Measurements from ENCODE around the gene PBOV1.

Gene PBOV1

GRCh38 chr6:138218449-138218848 is at the start of gene PBOV1:
Gene PBOV1, minus strand, starts transcription at chr6:138218491. Its CDS starts 96 bp downstream, at chr6:138218395.
- no peak for DNase-seq

DNA sequence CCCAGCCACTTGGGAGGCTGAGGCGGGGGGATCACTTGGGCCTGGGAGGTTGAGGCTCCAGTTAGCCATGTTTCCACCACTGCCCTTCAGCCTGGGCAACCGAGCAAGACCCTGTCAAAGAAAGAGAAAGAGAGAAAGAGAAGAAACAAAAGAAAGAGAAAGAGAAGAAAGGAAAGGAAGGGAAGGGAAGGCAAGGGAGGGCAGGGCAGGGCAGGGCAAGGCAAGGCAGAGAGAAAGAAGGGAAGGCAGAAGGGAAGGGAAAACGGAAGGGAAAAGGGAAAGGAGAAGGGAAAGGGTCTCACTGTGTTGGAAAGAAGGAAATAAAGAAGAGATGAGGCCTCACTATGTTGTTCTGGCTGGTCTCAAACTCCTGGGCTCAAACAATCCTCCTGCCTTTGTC is 47.8 kb upstream of the PBOV1 start:
- no peak for DNase-seq

GRCh38 chr6:138264372-138264880 is 46.1 kb upstream of the PBOV1 start:
- no peak for DNase-seq

DNA sequence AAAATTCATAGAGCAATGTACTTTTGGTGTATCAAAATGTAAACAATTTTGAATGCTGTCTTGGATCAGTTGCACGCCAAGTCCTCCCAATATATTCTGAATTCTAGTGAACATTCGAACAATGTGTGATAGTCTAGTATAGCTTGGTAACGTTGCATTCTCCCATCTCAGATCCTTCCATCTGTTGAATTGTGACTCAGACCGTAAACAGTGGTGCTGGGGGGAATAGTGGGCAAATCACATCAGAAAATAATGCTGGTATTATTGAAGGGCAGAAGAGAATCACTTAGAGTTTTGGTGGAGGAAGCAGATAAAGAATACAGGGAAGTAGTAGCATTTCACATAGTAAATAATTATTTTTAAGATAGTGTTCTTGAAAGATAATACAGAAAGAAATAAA is 45.7 kb upstream of the PBOV1 start:
- DNase-seq, result no peak

DNA sequence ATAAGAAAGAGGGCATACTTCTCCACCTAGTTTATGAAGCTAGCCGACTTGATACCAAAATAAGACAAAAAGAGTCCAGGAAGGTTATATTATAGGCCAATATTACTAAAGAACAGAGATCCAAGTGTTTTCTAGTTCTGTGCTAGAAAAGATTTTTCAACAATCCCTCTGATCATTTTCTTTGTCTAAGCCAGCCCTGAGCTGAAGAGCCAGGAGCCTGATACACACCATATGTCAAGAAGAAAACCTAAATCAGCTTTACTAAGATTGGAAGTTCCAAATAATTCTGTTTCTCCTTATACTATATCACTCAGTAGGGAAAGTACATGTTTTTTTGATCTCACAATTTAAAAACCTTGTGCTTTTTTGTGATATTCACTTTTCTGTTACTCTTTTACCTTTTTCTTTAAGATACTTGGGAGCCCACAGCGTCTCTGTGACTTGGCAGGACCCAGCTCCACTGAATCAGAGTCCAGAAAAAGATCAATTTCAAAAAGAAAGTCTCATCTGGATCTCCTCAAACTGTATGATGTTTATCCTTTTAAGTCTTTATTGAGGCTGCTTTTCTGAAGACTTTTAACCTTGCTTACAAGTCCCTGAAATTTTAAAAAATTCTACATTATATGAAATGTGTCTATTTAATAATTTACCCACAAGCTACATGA is 43.0 kb upstream of the PBOV1 start:
- no peak for DNase-seq

GRCh38 chr6:138258991-138259390 is 40.7 kb upstream of the PBOV1 start:
- no peak for DNase-seq

GRCh38 chr6:138258197-138258596 is 39.9 kb upstream of the PBOV1 start:
- DNase-seq, result no peak

GRCh38 chr6:138257638-138258040 is 39.3 kb upstream of the PBOV1 start:
- no peak for DNase-seq

GRCh38 chr6:138255443-138255842 is 37.2 kb upstream of the PBOV1 start:
- DNase-seq, result no peak

DNA sequence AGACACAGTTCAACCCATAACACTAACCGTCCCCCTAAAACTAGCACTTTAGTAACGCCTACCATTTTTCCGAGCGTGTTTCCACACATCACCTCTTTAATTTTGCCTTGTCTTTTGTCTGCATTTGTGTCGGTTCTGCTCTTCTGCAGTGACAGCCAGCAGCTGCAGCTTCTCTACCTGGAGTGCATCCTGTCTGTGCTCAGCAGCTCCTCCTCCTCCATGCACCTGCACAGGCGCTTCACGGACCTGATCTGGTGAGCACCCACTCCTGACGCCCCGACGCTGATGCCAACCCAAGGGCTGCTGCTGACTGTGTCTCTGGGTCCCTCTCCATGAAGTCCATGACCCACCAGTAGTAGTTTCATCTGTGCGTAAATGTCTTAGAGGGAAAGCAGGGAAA is 35.4 kb upstream of the PBOV1 start:
- no peak for DNase-seq

DNA sequence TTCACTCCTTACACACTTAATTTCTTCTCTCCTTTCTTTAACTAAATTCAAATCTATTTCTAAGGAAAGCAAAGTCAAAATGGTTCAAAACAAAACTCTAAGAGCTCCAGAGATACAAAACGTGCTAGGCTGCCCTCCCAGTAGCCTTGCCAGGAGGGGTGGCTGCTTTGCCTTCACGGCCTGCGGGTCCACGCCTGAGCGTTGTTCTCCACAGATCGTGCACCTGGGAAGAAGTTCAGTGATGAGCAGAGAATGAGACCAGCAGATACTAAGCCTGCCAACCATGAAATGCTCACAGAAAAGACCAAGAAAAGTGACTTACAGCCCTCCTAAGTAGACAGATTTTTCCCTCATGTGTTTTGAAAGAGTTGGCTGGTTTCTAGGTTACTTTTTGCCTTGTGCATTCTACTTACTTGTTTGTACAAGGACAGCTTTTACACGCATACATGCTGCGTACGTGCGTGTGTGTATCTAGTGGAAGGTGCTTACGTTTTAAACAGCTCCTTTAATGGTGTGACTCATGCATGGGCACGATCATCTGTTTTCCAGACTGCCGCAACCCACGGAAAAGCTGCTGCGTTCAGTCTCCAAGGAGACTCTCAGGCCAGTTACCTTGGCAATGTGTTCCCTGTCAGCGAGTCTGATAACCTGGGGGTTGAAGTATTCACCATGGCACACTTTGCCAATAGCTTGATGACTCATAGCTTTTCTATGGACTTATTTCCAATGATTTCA is 32.4 kb upstream of the PBOV1 start:
- DNase-seq, result no peak

DNA sequence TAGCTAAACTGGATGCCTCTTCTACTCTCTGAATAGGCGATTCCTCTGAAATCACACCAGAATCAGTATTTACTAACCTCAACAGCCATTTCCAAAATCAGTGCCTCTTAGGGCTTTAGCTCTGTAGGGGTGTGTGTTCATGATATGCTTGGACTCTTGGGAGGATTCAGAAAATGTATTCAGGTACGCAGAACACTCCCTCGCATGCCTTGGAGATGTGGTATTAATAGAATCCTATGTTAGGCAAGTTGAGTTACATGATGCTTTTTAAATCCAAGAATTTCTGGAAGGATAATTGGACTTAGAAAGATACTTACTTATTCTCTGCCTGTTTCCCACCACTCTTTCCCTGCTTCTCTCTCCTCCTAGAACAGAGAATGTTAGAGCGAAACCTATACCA is 31.8 kb upstream of the PBOV1 start:
- no peak for DNase-seq

DNA sequence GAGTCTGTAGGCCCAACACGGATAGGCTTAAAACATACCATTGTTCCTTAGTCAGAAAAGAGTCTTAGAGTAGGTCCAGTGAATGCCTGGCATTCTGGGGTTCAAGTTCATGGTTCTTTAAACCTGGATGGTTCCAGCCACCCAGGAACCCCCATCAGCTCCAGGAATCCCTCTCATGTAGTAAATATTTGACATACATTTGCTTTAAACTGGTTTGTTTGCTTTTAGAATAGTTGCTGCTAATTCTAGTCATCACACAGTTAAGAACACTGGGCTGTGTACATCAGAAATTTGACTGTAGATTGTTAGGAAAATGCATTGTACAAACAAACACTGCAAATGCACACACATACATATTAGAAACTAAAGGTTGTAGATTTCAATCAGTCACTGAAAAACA is 30.6 kb upstream of the PBOV1 start:
- DNase-seq, result no peak

GRCh38 chr6:138248011-138248410 is 29.7 kb upstream of the PBOV1 start:
- DNase-seq, result no peak

GRCh38 chr6:138246650-138247440 is 28.6 kb upstream of the PBOV1 start:
- DNase-seq, result no peak

DNA sequence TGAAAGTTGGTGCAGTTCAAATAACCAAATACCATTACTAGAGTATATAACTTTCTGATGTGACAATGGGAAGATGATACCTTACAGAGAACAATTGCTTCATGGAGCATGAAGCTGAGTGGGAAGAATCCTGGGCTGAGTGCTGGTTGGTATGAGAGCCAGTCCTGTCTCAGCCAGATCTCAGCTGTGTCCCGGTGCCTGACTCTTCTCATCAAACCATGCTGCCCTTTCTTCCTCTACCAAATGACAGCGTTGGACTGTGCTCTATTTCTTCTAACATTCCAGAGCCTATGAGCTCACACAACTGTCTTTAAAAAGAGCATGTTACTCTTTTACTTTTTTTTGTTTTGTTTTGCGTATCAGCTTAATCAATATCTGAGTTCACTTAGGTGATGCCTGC is 27.5 kb upstream of the PBOV1 start:
- DNase-seq, result no peak

- no peak for DNase-seq
Observed at GRCh38 chr6:138242987-138243592, 24.8 kb upstream of the PBOV1 start.

DNA sequence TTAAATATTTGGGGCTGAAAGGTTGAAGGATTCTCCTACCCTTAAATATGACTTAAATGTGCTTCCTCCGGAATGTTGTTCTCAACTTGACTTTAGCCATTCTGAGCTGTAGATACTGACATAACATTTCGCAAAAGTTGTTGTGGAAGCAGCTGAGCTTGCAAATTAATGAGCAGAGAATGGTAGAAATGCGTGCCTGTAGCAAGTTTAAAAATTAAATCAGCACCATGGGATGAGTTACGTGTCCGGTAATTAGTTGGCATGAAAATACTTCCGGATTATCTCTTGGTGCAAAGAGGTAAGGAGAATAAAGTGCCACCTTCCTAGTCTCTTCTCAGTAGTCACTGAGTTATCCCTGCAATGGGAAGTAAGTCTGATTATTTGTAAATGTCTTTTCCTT is 23.6 kb upstream of the PBOV1 start:
- no peak for DNase-seq

DNA sequence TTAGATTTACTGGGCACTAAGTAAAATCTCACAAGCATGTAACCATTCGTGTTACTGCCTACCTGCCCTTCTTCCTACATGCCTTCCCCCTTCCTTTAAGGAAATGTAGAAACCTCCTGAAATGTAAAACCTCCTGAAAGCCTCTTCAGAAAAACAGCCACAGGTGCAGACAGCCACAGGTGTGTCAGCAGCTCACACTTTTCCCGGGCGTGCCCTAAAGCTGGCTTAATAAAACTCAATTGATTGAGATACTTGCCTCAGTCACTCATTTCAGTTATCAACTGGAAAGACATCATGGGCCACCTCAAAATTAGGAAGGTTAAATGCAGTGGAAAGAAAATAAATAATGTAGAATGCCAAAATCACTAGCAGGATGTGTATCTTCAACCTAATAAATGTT is 23.1 kb upstream of the PBOV1 start:
- no peak for DNase-seq

DNA sequence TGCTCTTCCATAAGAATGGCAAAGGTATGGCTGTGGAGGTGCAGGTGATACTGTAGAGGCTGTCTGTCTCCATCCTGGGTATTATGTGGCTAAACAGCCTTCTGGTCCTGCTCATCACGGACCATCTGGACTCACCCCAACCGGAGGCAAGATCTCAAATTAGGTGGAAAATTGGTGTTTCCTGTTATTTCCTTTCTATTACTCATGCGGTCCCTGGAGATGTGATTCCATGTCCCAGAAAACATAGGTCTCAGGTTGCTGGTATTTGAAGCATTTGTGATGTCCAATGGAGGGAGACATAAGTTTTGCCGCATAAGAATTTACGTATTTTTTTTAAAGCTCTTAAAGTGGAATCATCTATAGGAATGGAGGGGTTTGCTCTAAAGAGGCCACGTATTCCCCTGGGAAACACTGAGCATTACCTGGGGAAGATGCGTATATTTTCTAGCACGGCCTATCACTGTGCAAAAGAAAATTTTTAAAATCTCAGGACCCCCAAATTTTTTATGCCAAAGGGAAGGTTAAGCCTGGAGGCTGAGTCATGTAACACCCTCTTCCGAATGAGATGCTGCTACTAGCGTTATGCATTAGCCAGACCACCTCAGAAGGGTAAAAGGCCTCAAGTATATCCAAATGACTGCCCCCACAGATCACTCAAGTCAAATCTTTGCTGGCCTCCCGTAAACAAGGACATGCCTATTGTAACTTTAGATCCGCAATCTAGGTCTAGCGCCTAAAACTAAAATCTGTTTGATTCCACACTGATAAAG is 22.4 kb upstream of the PBOV1 start:
- no peak for DNase-seq

GRCh38 chr6:138239774-138240173 is 21.5 kb upstream of the PBOV1 start:
- DNase-seq, result no peak

- no peak for DNase-seq
Observed at GRCh38 chr6:138238368-138238767, 20.1 kb upstream of the PBOV1 start.

GRCh38 chr6:138237463-138237862 is 19.2 kb upstream of the PBOV1 start:
- DNase-seq, result no peak
